GM19043 (cell line): ENCODE data around the gene LETMD1.
"Not testable (repeated sequence)": the region's sequence is repeated elsewhere in the genome, so short reads cannot be mapped to it uniquely, and the experiment has no call there.

ENCODE experiments used
- ATAC-seq: cut with Tn5 transposase; IDR thresholded peaks from one replicate; pipeline ENCODE4 v1.9.1; 2021; ENCODE audit warnings: low read depth; ENCODE audit not compliant: unreplicated experiment

Gene LETMD1, protein sequence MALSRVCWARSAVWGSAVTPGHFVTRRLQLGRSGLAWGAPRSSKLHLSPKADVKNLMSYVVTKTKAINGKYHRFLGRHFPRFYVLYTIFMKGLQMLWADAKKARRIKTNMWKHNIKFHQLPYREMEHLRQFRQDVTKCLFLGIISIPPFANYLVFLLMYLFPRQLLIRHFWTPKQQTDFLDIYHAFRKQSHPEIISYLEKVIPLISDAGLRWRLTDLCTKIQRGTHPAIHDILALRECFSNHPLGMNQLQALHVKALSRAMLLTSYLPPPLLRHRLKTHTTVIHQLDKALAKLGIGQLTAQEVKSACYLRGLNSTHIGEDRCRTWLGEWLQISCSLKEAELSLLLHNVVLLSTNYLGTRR

DNA sequence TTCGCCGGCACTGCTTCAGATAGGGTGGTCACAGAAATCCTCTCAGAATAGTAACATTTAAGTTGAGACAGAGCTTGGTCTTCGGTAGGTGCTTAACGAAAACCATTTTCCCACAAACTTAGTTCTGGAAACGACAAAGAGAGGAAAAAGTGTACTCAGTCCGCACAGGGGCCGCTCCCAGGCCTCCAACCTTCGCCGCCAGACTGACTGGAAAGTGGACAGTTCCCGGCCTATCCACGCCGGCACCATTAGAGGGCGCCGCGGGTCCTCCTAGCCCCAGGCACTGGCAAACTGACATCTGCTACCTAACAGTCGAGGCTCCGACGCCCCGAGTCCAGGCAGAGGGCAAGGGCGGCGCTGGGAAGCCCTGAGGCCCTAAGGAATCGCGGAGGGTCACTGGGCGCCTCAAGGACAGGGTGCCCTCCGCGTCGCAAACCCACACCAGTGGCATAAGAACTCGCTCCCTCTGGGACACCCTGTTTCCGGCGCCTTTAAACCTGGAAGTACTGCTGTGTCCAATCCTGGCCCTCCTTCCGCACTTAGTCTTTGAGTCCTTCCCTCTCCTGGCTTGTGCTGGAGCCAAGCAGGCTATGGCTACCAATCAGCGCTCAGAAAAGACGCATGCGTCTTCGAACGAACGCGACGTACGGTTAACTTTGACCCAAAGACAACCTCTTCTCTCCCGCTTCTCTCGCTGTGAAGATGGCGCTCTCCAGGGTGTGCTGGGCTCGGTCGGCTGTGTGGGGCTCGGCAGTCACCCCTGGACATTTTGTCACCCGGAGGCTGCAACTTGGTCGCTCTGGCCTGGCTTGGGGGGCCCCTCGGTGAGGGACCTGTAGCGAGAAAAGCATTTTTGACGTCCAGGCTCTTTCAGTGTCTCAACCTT lies at the start of gene LETMD1:
TSS of gene LETMD1 (plus strand) at position 673 of the 886 bp plus-strand sequence. CDS start at position 703, 30 bp downstream.
- ATAC-seq = peak; percentile 97

DNA sequence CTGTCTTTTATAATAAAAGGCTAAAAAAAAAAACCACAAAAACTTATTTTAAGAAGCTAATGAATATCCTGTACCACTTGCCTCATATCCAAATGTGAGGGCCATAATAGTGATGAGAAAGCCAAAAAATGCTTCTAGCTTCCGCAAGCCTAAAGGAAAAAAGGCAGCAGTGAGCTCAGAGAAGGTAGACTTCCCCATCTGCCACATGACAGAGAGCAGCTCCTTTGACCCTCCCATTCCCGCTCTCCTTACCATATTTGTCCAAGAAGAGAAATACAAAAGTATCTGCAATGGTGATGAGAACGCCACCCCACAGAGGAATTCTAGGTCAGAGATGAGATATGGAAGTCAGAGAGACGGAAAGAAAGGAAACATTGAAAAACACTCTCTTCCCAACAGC lies 49.0 kb upstream of the LETMD1 start:
- ATAC-seq = no peak

DNA sequence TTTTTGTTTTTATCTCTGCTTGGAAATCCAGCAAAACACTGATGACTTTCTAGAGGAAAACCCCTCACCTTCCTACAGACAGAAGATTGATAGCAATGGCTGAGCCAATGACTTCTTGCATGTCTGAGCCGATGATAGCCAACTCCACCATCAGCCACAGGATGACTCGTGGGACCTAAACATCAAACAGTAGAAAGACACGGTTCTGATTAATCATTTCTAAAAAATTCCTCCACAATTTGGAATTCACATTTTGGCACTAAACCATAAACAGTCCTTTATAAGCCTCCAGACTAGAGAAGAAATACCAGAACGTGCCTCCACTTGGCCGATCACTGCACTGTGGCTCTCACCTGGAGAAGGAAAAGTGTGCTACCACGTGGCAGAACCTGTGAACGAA lies 47.9 kb upstream of the LETMD1 start:
- ATAC-seq = no peak

DNA sequence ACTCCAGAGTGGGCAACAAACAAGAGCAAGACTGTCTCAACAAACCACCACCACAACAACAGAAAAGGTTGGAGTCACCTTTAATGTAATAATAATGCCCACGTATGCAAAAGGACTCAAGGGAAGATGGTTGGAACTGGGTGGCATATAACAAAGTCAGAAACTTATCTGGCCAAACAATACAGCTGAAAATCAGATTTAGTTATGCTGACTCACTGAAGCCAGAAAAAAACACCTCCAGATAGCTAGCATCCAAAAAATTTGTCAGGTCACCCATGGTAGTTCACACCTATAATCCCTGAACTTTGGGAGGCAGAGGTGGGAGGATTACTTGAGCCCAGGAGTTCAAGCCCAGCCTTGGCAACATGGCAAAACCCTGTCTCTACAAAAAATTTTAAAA lies 46.3 kb upstream of the LETMD1 start:
- no peak for ATAC-seq

DNA sequence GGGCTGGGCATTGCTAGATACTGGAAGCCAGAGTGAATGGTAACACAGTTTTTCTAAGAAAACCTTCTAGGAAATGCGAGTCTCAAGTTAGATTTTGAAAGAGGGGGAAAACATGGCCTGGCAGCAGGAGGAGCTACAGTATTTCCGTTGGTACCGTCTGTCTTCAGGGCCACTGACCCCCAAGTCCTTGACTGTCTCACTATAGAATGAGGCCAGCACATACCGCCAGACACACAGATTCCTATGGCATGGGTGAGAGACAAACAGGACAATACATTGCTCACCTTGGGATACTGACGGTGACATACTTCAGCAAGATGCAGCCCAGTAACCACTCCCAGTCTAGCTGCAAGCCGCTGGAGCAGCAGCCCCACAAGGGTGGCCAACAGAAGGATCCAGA lies 43.6 kb upstream of the LETMD1 start:
- no peak for ATAC-seq

DNA sequence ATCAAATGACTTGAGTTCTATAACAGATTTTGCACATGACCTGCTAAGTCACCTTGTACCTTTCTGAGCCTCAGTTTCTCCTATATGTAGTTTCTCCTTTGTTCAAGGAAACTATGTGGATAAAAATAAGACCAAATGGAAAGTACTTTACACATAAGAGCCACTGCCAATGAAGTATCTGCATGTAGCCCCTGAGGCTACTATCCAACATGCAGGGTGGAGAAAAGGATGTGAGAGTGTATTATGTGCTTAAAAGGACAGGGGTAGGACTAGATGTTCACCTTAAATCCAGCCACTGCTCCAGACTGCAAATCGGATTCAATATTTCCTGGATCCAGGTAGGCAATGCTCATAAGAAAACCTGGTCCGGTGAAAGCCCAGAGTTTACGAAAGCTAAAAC lies 43.1 kb upstream of the LETMD1 start:
- ATAC-seq = no peak

DNA sequence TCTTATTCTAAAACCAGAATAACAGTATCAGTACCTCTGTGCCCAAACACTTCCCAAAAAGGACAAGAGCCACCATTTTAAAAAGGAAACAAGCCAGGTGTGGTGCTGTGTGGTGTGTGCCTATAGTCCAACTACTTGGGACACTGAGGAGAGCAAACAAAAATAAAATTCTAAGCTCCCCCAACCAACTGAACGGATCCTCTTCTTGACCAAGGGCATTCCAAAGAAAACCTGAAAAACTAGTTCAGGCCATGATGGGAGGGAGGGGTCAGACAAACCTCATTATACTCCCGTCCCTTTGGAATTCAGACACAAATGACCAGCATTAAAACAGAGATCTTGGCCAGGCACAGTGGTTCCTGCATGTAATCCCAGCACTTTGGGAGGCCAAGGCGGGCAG lies 42.5 kb upstream of the LETMD1 start:
- no peak for ATAC-seq

DNA sequence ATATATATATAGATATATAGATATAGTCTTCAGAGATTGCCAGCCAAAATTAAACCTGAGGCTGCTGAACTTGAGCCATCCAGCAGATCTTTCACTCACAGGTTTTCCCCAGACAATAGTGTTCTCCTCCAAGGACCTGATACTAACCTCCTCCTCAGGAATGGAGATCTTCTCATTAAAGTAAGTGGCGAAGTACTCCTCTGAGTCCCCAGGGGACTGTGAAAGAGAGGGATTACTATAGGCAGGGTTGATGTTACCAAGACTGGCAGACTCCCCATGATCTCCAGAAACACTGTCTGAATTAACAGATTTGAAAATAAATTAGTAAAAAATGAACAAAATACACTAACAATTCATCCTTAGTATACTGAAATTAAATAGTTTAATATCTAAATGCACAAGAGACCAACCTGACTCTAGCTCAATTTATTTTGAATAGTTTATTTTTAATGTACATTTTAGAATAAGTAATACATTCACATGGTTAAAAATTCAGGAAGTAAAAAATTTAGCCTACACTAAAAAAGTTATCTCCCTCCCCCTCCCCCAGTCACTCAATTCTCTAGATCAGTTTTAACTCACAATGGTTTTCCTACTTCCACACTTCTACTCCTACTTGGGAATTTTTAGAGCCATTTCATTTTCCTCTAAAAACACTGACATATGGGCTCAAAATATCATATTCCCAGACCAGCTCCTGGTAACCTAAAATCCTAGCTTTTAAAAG lies 39.6 kb upstream of the LETMD1 start:
- no peak for ATAC-seq

DNA sequence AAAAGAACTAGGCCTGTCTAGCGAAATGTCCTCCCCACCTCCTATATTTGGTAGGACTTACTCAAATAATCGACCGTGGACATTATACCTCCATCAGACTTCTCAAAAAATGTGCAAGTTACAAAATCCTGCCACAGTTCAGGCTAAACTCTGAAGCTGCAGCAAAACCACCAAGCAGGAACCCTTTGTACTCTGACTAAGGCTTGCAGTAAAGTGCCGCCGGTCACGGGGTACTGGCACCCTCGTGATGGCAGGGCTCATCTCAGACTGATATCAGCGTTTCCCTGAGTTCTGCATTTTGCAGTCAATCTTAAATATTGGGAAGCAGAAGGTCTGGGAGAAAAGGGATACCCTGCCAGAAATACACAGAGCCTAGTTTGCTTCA lies 39.1 kb upstream of the LETMD1 start:
- ATAC-seq = no peak

DNA sequence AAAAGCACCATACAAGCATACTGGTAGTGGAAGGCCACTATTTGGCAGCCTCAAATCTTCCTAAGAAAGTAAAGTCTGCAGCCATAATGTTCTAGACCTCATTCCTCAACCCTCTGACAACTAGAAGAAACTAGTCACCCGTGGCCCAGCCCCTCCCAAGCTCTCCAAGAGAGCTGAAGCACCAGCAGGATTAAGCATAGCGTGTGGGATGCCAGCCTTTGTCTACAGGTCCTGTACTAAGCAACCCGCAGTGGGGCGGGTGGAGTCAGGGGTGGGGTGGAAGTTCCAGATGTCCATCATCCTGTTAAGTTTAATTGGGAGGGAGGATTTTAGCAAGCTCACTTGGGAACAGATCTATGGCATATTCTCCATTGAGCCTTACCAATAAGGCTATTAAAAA lies 36.2 kb upstream of the LETMD1 start:
- ATAC-seq = no peak

DNA sequence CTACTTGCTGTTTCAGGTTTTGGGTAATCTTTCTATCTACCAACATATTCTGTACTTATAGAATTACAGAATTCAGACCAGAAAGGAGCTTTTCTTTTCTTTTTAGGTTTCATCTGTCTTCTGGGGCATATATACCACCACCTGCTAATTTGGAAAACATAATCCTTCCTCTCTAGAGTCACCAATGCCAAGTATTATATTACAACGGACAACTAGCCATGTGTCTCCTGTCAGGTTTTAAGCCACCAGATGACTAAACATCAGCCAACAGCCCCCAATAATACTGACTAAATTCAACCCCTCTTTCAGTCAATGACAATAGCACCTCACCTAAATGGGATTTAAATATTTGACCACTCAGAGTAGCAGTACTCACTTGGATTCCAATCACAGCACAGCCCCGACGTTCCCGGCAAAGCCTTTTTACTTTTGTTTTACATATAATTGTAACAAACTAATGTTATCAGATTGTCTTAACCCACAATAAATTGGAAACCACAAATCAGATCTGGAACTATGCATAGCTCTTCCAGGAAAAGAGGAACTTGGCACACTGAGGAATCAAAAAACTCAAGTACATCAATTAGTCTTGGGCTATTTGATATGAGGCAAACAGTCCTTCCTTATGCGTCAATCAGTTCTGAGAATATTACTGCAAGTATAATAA lies 35.4 kb upstream of the LETMD1 start:
- no peak for ATAC-seq

DNA sequence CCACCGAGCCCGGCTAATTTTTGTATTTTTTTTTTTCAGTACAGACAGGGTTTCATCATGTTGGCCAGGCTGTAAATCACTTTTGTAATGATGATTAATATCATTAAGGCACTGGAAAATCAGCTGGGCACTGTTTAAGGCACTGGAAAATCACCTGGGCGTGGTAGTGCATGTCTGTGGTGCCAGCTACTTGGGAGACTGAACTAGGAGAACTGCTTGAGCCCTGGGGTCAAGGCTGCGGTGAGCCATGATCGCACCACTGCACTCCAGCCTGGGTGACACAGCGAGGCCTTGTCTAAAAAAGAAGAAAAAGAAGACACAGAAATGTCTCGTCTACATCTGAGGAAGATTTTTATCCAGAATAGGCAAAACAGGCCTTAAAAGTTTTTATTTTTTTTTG lies 34.7 kb upstream of the LETMD1 start:
- ATAC-seq = no peak

DNA sequence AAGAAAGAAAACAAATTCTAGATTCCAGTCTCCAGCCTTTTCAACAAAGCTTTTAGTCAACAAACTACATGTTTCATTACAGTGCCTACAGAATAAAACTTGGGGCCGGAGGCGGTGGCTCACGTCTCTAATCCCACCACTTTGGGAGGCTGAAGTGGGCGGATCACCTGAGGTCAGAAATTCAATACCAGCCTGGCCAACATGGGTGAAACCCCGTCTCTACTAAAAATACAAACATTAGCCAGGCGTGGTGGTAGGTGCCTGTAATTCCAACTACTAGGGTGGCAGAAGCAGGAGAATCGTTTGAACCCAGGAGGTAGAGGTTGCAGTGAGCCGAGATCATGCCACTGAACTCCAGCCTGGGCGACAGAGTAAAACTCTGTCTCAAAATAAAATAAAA lies 33.7 kb upstream of the LETMD1 start:
- not testable (repeated sequence) for ATAC-seq

DNA sequence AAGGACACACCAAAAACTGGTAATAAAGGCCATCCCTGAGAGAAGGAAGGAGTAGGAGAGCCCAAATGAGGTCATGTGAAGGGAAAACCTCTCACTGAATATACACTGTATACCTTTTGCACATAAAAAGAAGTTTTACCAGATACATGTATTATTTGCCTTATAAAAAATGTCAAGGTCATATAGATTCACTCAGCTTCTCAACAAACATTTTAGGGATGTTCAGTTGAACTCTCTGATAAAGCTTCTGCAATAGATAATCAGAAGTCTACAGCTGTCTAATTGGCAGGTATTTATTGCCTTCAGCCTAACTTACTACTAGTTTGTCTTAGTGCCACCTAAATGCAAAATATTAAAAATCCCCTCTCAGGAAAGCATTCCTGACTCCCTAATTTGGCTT lies 30.7 kb upstream of the LETMD1 start:
- ATAC-seq = no peak

DNA sequence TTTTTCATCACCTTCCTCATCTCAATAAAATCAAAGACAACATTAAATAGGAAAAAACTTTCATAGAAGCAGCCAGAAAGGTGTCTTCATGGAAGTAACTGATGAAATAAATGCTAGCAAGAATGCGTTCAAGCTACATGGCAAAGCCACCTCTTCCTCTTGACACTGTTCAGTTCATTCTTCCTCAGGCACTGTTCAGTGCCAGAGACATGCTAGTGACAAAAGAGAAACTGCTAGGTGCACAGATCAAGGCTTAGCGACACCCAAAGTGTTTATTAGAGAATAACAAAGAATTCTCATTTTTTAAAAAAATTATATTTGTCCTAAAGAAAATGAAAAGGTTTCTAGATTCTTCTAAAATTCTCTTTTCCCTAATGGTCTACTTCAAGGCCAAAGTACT lies 29.2 kb upstream of the LETMD1 start:
- no peak for ATAC-seq

DNA sequence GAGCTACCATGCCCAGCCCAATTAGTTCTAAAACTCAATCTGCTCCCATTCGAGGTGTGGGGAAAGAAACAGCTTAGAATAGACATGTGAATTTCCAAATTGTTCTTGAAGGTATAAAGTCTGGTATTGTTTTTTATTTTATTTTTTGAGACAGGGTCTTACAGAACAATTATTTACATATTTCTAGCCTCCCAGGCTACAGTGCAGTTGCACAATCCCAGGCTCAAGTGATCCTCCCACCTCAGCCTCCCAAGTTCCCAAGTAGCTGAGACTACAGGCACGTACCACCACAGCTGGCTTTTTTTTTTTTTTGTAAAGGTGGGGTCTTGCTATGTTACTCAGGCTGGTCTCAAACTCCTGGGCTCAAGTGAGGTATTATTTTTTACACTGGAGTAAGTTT lies 28.2 kb upstream of the LETMD1 start:
- no peak for ATAC-seq

DNA sequence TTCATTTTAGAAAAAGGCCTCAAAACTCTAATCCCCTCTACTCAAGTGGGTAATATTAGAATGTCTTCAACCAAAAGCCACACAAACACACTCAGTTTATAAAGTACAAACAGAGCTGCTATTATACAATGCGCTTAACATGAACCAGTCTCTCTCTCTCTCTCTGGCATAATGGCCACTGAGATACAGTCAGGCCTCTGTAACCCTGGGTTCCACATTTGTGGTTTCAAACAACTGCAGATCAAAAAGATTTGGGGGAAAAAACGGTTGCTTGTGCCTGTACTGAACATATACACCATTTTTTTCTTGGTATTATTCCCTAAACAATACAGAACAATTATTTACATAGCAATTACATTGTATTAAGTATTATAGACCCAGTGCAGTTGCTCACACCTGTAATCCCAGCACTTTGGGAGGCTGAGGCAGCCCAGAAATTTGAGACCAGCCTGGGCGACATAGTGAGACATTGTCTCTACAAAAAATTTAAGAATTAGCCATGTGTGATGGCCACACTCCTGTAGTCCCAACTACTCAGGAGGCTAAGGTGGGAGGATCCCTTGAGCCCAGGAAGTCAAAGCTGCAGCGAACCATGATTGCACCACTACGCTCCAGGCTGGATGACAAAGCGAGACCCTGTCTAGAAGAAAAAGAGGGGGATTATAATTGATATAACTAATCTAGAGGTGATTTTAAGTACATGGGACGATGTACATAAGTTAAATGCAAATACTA lies 27.5 kb upstream of the LETMD1 start:
- no peak for ATAC-seq

DNA sequence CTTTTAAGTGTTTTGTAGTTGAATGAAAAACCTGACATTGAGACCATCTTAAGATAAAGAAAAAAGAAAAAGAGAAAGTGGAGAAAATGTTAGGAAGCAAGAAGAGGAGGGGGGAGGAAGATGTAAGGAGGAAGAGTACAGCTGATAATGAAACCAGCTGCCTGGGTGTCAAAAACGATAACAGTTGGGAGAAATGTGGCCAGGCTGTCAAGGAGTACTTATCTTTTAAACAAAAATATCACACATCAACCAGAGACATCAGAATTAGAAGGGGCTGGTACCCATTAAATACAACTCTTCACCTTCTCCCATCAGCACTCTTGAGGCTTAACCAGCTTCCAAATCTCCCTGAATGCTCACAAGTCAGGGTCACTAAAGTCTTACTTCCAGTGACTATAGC lies 26.4 kb upstream of the LETMD1 start:
- no peak for ATAC-seq

DNA sequence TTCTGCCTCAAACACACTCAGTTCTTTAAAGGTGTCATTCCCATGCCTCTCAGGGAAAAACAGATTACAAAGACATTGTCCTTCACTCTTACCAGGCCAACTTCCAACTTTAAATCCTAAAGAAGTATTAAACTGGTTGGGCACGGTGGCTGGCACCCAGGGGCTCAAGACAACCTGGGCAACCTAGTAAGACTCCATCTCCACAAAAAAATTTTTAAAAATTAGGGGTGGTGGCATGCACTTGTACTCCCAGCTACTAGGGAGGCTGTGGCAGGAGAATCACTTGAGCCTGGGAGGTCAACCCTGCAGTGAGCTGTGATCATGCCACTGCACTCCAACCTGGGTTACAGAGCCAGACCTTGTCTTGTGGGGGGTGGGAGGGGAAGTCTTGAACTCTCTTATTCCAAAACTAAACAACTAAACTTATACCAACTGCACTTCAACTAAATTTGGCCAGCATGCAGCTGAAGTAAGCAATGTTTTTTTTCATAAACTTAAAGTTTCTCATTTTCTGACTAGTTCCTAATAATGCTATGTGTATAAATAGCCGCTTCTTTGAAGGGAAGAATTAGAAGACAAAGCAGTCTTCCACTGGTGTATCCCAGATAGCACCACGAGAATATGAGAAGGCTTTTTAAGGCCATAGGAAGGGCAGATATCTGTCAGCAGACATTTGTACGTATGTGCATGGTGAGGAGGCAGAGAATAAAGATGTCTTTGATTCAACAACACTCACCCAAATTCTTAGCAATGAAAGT lies 24.3 kb upstream of the LETMD1 start:
- no peak for ATAC-seq
